Measurements from ENCODE around the gene RPL6. TPM values are rescaled to one million over a fixed set of nuclear protein-coding genes. Genes with fewer than 3 reads are reported as not detected.
A peak's percentile ranks its signal among the peaks of the same experiment; 100 is the strongest.

Gene RPL6
- total RNA-seq, 1 donor from 2014 or later = 896 TPM

DNA sequence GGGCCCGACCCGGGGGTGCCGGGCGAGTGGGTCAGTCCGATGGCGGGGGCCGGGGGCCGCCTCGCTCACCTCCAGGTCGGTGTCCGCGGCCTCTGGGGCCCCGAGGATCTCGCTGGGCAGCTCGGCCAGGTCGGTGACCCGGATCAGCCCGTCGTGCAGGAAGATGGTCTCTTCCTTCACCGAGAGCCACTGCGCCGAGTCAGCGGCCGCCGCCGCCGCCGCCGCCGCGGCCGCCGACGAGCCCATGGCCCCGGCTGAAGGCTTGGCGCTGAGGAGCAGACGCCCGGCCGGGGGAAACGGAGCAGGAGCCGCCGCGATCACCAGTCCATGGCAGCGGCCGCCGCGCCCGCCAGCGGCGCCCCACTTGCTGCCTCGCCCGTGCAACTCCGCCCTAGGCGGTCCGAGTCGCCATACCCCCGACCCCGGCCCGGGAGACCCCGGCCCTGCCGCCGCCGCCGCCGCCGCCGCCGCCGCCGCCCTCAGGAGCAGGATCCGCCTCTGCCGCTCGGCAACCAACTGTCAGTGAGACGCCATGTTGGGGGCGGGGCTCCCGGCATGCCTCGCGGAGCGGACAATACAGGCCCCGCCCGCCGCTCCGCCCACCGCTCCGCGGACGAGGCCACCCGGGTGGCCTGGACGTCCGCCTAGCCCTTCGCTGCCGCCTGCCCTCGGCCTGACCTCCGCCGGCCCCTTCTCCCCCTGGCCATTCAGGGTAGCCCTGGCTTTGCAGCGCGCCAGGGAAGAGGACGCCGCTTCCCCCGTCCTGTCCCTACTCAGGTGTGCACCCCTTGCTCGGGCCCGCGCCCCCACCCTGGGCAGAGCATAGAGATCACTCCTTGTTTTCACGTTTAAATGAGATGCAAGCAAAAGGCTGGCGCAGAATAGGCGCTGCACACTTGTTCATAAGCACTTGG is 27.3 kb downstream of the RPL6 start, which contains the start of gene HECTD4:
TSS of gene HECTD4 (minus strand) at position 549 of the 914 bp plus-strand sequence. CDS start at position 246, 303 bp downstream.
- Histone ChIP-seq H3K9me3 (ENCODE audit: control insufficient read depth in 3 of 3, low read length in 3 of 3) (no peaks in the 10 kb centered on the region), H3K27me3 (ENCODE audit: control insufficient read depth in 3 of 3, insufficient read depth in 3 of 3, low read length in 3 of 3) (no peaks in the 10 kb centered on the region), H3K4me1 (ENCODE audit: control insufficient read depth in 3 of 3, insufficient read depth in 3 of 3, low read length in 3 of 3) (peaks cover 5 to 17% (median 14%) of the 10 kb centered on the region in 3 donors), H3K4me3 (ENCODE audit: low read length in 3 of 3) (peak within 1 kb of the TSS; percentile 67 to 91 (median 89)), H3K9ac (ENCODE audit: low read depth in 1 of 3, low read length in 3 of 3) (peak within 1 kb of the TSS; percentile 79 to 90 (median 84)), H3K27ac (ENCODE audit: low read depth, low read length) (peak within 1 kb of the TSS; percentile 69), H3K36me3 (ENCODE audit: control insufficient read depth in 3 of 3, insufficient read depth in 3 of 3, low read length in 3 of 3) (no peaks in the 10 kb centered on the region)

DNA sequence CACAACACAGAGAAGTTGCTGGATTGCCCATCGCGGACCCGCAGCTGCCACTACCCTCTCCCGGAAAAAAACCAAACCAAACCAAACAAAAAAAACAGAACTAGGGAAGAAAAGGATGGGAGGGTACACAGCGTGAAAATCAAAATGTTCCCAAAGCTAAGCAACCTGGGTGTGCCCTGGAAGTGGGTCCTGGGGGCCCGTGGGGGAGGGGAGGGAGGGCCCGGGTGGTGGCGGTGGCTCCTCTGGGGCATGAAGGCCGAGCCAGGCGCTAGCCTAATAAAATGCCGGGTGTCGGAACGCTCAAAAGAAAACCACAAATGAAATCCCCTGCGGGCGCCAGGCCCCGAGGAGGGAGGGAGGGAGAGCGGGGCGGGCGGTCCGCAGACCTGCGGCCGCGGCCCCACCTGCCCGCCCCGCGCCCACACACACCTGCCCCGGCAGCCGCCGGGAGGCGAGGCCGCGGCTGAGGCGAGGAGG is 28.0 kb downstream of the RPL6 start:
- H3K4me3 ChIP-seq (ENCODE audit: low read length in 3 of 3) = peak overlapping the region; percentile 61 to 89 (median 81)
- no peaks in the 10 kb centered on the region for H3K9me3 ChIP-seq (ENCODE audit: control insufficient read depth in 3 of 3, low read length in 3 of 3)
- peak overlapping the region; percentile 74 to 90 (median 79) for H3K9ac ChIP-seq (ENCODE audit: low read depth in 1 of 3, low read length in 3 of 3)
- H3K27me3 ChIP-seq (ENCODE audit: control insufficient read depth in 3 of 3, insufficient read depth in 3 of 3, low read length in 3 of 3) = no peaks in the 10 kb centered on the region
- peak overlapping the region; percentile 69 for H3K27ac ChIP-seq (ENCODE audit: low read depth, low read length)
- no peaks in the 10 kb centered on the region for H3K36me3 ChIP-seq (ENCODE audit: control insufficient read depth in 3 of 3, insufficient read depth in 3 of 3, low read length in 3 of 3)
- peaks cover 5 to 17% (median 14%) of the 10 kb centered on the region in 3 donors for H3K4me1 ChIP-seq (ENCODE audit: control insufficient read depth in 3 of 3, insufficient read depth in 3 of 3, low read length in 3 of 3)

DNA sequence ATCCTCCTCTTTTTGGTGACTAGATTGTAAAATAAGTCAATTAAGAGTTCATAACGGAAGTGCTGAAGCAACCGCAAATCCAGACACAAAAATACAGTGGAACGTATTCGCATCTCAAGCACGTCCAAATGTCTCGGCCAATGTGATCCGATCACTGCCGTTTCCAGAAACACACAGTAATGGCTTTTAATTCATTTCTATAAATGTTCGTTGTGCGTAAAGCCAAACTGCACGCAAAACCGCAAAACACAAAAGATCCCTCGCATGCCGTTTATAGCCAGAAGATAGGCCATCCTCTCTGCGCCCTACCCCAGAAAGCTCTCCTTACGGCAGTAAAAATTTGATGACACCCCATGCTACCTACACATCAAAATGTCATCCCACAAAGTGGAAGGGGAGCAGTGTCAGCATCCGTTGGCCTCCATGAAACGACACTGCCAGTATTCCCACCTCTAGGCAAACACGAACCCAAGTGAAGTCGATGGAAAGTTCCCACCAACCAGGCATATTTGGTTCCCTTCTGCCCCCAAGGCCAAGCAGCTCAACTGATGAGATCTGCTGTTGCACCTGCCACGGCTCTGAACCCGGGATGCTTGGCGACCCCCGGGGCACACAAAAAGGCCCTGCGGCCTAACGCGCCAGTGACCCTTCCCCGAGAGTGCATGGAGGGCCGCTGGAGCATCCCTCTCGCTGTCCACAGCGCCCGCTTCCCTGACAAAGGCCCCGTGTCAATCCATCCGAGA is 28.6 kb downstream of the RPL6 start:
- no peaks in the 10 kb centered on the region for H3K9me3 ChIP-seq (ENCODE audit: control insufficient read depth in 3 of 3, low read length in 3 of 3)
- peak overlapping the region; percentile 69 for H3K27ac ChIP-seq (ENCODE audit: low read depth, low read length)
- H3K36me3 ChIP-seq (ENCODE audit: control insufficient read depth in 3 of 3, insufficient read depth in 3 of 3, low read length in 3 of 3) = no peaks in the 10 kb centered on the region
- H3K4me1 ChIP-seq (ENCODE audit: control insufficient read depth in 3 of 3, insufficient read depth in 3 of 3, low read length in 3 of 3) = peaks cover 5 to 17% (median 14%) of the 10 kb centered on the region in 3 donors
- peak overlapping the region; percentile 74 to 90 (median 79) for H3K9ac ChIP-seq (ENCODE audit: low read depth in 1 of 3, low read length in 3 of 3)
- H3K4me3 ChIP-seq (ENCODE audit: low read length in 3 of 3) = peak overlapping the region; percentile 61 to 89 (median 81)
- H3K27me3 ChIP-seq (ENCODE audit: control insufficient read depth in 3 of 3, insufficient read depth in 3 of 3, low read length in 3 of 3) = no peaks in the 10 kb centered on the region

DNA sequence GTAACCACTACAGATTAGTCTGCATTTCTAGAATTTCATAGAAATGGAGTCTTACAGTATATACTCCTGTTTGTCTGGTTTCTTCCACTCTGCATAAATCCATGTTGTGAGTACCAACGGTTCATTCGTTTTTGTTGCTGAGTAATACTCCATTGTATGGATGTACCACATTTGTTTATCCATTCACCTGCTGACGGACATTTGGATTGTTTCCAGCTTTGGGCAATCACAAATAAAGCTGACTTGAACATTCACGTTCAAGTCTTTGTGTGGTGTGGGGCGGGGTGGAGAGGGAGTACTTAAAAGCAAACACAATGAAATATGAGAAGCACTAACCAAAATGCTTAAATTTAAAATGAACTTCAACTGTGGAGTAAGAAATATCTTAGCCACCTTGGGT is 34.3 kb downstream of the RPL6 start:
- Histone ChIP-seq H3K27me3 (ENCODE audit: control insufficient read depth in 3 of 3, insufficient read depth in 3 of 3, low read length in 3 of 3) (no peaks in the 10 kb centered on the region), H3K36me3 (ENCODE audit: control insufficient read depth in 3 of 3, insufficient read depth in 3 of 3, low read length in 3 of 3) (no peaks in the 10 kb centered on the region), H3K4me3 (ENCODE audit: low read length in 3 of 3) (no peak overlapping the region), H3K4me1 (ENCODE audit: control insufficient read depth in 3 of 3, insufficient read depth in 3 of 3, low read length in 3 of 3) (peaks cover 6 to 8% (median 6%) of the 10 kb centered on the region in 3 donors), H3K9me3 (ENCODE audit: control insufficient read depth in 3 of 3, low read length in 3 of 3) (no peaks in the 10 kb centered on the region), H3K27ac (ENCODE audit: low read depth, low read length) (no peak overlapping the region), H3K9ac (ENCODE audit: low read depth in 1 of 3, low read length in 3 of 3) (no peak overlapping the region)

DNA sequence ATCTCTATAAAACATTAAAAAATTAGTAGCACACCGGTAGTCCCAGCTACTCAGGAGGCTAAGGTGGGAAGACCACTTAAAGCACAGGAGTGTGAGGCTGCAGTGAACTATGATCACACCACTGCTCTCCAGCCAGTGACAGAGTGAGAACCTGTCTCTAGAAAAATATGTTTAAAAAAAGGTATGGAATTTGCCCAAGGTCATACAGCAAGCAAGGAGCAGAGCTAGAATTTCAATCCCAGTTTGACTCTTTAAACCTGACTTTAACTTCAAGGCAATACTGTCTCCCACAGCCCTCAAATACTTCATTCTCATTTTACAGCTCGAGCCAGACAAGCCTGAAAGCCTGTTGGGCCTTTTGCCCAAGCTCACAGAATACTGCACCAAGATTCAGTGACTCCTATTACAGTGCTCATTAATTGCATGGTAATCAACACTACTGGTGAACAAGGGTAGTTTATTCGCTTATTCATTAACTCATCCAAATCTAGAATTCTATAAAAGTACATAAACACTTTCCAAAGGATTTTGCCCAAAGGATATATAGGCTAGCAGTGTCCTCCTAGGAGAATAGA is 35.2 kb downstream of the RPL6 start:
- Histone ChIP-seq H3K27ac (ENCODE audit: low read depth, low read length) (no peak overlapping the region), H3K27me3 (ENCODE audit: control insufficient read depth in 3 of 3, insufficient read depth in 3 of 3, low read length in 3 of 3) (no peaks in the 10 kb centered on the region), H3K4me3 (ENCODE audit: low read length in 3 of 3) (no peak overlapping the region), H3K4me1 (ENCODE audit: control insufficient read depth in 3 of 3, insufficient read depth in 3 of 3, low read length in 3 of 3) (peaks cover 6 to 8% (median 6%) of the 10 kb centered on the region in 3 donors), H3K36me3 (ENCODE audit: control insufficient read depth in 3 of 3, insufficient read depth in 3 of 3, low read length in 3 of 3) (no peaks in the 10 kb centered on the region), H3K9ac (ENCODE audit: low read depth in 1 of 3, low read length in 3 of 3) (peak overlapping the region in 1 of 3 donors; percentile 8), H3K9me3 (ENCODE audit: control insufficient read depth in 3 of 3, low read length in 3 of 3) (no peaks in the 10 kb centered on the region)

DNA sequence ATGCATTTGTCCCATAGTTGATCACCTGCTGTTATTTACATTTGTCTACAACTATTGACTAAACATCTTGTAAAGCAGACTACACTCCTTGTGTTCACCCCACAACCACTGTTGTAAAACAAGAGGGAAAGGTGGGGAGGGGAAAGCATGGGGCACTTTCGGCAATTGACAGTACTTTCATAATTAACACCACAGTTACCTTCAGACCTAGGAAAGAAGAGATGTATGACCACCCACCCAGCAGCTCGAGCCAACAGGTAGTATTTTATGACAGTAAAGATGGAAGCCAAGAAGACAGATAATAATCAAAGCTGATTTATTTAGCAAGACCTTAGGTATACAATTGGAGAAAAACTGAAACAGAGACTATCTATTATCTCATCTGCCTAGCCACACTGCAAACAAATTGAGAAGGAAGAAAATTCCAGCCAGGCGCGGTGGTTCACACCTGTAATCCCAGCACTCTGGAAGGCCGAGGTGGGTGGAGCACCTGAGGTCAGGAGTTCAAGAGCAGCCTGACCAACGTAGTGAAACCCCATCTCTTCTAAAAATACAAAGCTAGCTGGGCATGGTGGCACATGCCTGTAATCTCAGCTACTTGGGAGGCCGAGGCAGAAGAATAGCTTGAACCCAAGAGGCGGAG is 38.4 kb downstream of the RPL6 start:
- H3K9me3 ChIP-seq (ENCODE audit: control insufficient read depth in 3 of 3, low read length in 3 of 3) = no peaks in the 10 kb centered on the region
- no peak overlapping the region for H3K27ac ChIP-seq (ENCODE audit: low read depth, low read length)
- no peak overlapping the region for H3K4me3 ChIP-seq (ENCODE audit: low read length in 3 of 3)
- H3K27me3 ChIP-seq (ENCODE audit: control insufficient read depth in 3 of 3, insufficient read depth in 3 of 3, low read length in 3 of 3) = no peaks in the 10 kb centered on the region
- peaks cover 6 to 12% (median 9%) of the 10 kb centered on the region in 3 donors for H3K4me1 ChIP-seq (ENCODE audit: control insufficient read depth in 3 of 3, insufficient read depth in 3 of 3, low read length in 3 of 3)
- no peaks in the 10 kb centered on the region for H3K36me3 ChIP-seq (ENCODE audit: control insufficient read depth in 3 of 3, insufficient read depth in 3 of 3, low read length in 3 of 3)
- H3K9ac ChIP-seq (ENCODE audit: low read depth in 1 of 3, low read length in 3 of 3) = no peak overlapping the region

DNA sequence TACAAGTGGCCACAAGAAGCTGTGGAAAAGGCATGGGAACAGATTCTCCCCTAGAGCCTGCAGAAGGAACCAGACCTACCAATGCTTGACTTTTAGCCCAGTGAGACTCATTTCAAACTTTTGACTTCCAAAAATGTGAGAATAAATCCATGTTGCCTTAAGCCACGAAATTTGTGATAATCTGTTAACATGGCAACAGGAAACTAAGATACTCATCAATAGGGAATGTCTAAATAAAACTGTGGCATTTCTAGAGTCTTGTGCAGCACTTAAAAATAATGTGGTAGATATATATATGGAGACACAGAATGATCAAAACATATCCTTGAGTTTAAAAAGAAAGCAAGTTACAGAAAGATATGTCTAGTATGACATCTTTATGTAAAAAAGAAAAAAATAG is 39.2 kb downstream of the RPL6 start:
- Histone ChIP-seq H3K27me3 (ENCODE audit: control insufficient read depth in 3 of 3, insufficient read depth in 3 of 3, low read length in 3 of 3) (no peaks in the 10 kb centered on the region), H3K9me3 (ENCODE audit: control insufficient read depth in 3 of 3, low read length in 3 of 3) (no peaks in the 10 kb centered on the region), H3K27ac (ENCODE audit: low read depth, low read length) (no peak overlapping the region), H3K4me1 (ENCODE audit: control insufficient read depth in 3 of 3, insufficient read depth in 3 of 3, low read length in 3 of 3) (peaks cover 6 to 12% (median 9%) of the 10 kb centered on the region in 3 donors), H3K36me3 (ENCODE audit: control insufficient read depth in 3 of 3, insufficient read depth in 3 of 3, low read length in 3 of 3) (no peaks in the 10 kb centered on the region), H3K4me3 (ENCODE audit: low read length in 3 of 3) (no peak overlapping the region), H3K9ac (ENCODE audit: low read depth in 1 of 3, low read length in 3 of 3) (no peak overlapping the region)

DNA sequence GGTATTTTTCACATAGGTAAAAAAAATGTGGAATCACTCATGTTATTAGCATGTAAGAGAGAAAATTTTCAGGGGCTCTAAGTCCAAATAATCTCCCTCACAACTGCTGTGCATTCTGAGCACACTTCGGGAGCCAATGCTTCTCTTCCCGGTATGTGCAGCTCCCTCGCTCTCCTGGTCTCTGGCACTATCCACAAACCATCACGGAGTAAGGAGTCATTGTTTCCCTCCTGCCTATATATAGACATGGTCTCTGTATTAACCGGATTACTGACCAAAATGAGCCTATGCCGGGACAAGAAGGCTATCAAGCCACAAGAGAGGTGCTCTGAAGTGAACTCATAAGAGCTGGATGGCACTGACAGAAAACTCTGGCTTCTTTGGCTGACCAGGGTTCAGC is 40.5 kb downstream of the RPL6 start:
- Histone ChIP-seq H3K36me3 (ENCODE audit: control insufficient read depth in 3 of 3, insufficient read depth in 3 of 3, low read length in 3 of 3) (no peaks in the 10 kb centered on the region), H3K9me3 (ENCODE audit: control insufficient read depth in 3 of 3, low read length in 3 of 3) (no peaks in the 10 kb centered on the region), H3K27ac (ENCODE audit: low read depth, low read length) (no peak overlapping the region), H3K9ac (ENCODE audit: low read depth in 1 of 3, low read length in 3 of 3) (no peak overlapping the region), H3K4me1 (ENCODE audit: control insufficient read depth in 3 of 3, insufficient read depth in 3 of 3, low read length in 3 of 3) (peaks cover 3 to 6% (median 6%) of the 10 kb centered on the region in 3 donors), H3K27me3 (ENCODE audit: control insufficient read depth in 3 of 3, insufficient read depth in 3 of 3, low read length in 3 of 3) (no peaks in the 10 kb centered on the region), H3K4me3 (ENCODE audit: low read length in 3 of 3) (no peak overlapping the region)

DNA sequence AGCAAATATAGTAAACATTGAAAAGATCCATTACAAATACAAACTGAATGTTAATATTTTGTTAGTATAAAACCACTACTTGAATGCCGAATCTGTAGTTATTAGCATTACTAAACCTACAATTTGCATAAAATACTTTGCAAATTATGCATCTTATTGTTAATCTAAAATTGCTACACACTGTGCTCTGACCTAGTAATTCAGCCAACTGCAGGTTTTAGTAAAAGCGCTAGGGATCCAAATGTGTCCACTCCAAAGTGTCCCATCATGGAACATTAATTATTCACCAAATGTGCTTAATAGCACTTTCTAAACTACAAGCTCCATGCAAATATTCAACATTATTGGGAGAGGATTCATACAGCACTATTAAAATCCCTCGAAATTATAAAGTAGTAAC is 41.4 kb downstream of the RPL6 start:
- Histone ChIP-seq H3K27me3 (ENCODE audit: control insufficient read depth in 3 of 3, insufficient read depth in 3 of 3, low read length in 3 of 3) (no peaks in the 10 kb centered on the region), H3K9me3 (ENCODE audit: control insufficient read depth in 3 of 3, low read length in 3 of 3) (no peaks in the 10 kb centered on the region), H3K27ac (ENCODE audit: low read depth, low read length) (no peak overlapping the region), H3K4me1 (ENCODE audit: control insufficient read depth in 3 of 3, insufficient read depth in 3 of 3, low read length in 3 of 3) (peaks cover 3 to 6% (median 3%) of the 10 kb centered on the region in 3 donors), H3K9ac (ENCODE audit: low read depth in 1 of 3, low read length in 3 of 3) (no peak overlapping the region), H3K4me3 (ENCODE audit: low read length in 3 of 3) (no peak overlapping the region), H3K36me3 (ENCODE audit: control insufficient read depth in 3 of 3, insufficient read depth in 3 of 3, low read length in 3 of 3) (no peaks in the 10 kb centered on the region)

Measured in skeletal muscle tissue (tissue), 4 donors.